HG02610 (cell line): ENCODE results near the gene DIS3L2.

ENCODE experiments used
- ATAC-seq: cut with Tn5 transposase; IDR thresholded peaks from one replicate; pipeline ENCODE4 v1.9.1; 2021; ENCODE audit warnings: mild to moderate bottlenecking, moderate library complexity; ENCODE audit not compliant: unreplicated experiment

DIS3L2 gene

DNA sequence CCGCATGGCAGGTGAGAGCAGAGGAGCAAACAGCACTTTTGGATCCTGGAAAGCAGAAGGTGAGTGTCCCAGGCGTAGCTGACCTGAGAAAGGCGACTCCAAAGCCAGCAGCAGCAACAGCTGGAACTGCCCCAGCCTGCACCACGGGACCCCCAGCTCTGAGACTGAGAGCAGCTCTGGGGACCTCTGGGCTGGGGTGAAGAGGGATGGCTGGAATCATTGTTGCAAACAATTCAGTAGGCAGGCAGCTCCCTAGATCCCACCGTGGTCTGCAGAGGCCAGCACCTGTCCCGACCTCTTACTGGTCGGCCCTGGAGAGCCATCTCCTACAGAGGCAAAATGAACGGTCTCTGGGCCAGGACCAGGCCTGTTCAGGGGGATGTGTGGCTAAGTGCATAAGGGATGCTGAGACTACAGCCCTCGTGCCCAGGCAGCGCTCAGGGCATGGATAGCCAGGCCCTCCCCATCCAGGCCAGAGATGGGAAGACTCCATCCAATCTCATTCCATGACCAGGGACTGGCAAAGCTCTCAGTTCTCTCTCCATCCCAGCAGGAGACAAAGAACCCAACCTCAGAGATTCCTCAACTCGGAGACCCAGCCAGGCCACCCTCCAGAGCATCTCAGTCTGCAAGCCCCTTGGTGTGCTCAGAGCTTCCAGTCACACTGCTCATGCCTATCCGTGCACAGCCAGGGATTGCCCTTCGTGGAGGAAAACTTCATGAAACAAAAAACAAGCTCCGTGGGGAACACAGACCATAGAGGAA lies 378.8 kb downstream of the DIS3L2 start:
- no peak for ATAC-seq

DNA sequence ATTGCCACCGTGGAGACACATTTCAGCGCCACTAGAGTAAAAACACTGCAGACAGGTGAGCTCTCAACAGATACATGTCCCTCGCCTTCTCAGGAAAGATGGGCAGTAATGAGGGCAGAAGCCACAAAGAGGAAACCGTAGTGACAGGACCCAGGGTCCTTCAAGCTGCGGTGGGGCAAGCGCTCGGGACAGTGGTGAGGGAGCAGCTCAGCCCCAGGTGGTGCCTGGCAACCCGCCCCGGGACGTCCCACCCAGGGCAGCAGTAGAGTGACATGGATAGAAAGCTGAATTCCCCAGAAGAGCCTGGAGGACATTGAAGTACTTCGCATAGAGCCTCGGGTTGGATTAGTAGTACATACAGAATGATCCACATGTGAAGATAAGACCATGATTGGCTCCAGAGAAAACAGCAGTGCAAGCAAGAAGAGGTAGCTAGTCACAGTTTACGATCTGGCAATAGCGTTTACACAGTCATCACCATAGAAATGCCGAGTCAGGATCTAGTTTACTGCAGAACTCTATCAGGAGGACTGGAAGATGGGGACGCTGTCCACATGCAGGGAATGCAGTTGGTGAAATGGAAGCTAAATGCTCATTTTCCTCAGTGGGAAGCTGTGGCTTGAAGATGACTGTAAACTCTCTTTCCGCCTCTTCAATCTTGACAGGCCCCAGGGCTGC lies 379.7 kb downstream of the DIS3L2 start:
- no peak for ATAC-seq

DNA sequence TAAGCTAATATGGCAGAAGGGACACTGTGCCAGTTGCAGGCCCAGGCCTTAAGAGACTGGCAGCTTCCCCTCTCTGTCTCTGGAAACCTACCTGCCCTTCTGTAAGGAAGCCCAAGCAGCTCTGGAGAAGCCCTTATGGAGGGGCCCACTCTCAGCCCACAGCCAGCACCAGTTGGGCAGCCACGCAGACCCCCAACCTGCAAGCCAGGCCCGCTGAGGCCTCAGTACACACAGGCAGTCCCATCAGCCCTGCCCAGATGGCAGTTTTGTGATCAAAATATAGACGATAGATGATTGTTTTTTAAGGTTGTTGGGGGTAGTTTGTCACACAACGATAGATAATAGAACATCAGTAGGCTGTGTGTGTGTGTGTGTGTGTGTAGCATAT lies 380.2 kb downstream of the DIS3L2 start:
- ATAC-seq: no peak

DNA sequence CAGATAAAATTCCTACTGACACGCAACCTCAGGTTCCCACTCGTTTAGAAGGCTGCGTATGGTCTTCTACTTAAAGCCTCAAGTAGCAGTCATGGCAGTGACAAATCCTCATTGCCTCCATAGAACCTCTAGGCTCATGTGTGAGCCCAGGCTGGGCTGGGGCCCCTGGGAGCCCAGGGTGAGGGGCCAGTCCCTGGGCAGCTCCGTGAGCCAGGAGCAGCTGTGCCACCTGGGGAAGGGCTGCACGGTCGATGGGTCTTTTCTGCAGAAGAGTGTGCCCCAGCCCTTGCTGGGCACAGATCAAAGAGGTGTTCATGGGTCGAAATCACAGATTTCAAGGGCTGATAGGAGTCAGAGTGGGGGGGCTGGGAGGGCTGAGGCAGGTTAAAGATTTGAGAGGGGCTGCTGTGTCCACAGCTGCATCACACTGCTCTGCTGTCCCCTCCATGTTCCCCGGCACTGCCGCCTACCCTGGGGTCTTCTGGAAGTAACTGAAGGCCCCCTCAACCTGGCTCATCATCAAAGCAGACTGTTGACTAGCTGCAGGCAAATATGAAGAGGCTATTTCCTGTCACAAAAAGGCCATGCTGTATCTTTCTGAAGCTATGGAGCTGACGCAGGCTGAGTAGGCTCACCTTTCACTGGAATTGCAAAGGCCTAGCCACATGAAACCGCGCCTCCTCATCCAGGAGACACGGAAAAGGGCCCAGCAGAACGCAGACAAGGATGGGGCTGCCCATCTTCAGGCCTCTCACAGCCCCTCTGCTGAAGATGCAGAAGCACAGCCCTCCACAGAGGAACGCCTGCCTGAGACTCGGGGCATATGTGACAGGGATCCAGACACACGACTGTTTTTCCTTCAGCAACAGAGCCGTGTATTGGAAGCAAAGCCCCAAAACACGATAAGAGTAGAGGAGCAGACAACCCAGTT lies 381.4 kb downstream of the DIS3L2 start:
- ATAC-seq: no peak

DNA sequence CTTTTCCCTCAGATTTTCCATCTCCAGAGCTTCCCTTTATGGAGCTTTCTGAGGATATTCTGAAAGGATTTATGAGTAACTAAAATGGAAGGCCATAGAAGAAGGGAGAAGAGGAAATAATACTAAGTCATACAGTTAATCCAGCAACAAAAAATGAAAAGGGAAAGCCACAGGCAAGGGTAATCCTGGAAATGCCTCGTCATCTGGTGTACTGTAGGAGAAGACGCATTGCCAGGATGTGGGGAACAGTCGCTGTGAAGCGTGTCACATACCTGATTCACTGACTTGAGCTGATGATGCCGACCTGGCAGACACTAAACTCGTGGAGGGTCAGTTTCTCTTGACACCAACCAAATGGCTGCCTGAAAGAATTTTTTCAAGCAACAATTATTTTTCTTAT lies 382.3 kb downstream of the DIS3L2 start:
- ATAC-seq: no peak

DNA sequence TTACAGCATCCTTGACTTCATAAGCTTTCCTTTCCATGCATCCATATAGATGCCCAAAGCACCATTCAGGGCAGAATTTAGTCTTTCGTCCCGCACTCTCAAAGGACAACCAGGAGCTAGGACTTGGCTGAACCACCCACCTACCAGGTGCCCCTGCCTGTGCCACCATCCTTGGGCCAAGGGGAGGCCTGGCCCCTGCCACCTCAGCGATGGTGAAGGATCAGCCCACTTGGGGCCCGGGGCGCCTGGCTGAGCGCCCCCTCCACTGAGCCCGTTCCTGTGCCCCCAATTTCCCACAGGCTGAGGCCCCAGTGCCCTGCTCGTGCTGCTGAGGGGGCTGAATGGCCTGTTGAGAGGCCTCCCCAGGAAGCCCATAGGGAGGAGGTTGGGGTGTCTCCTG lies 383.7 kb downstream of the DIS3L2 start:
- no peak for ATAC-seq

DNA sequence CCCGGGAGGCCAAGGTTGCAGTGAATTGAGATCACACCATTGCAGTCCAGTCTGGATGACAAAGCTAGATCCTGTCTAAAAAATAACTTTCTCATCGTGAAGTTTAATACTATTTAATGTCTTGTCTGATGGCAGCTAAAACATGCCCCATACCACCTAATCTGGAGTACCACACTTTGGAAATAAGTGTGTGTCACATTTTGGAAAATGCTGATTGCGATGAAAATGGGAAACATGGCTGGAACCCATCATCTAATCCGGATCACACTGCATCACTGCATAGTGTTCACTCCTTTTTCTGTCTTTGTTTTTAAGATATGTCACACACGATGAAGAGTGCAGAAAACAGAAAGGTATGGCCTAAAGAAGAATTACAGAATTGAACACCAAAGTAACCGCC lies 385.9 kb downstream of the DIS3L2 start:
- no peak for ATAC-seq

DNA sequence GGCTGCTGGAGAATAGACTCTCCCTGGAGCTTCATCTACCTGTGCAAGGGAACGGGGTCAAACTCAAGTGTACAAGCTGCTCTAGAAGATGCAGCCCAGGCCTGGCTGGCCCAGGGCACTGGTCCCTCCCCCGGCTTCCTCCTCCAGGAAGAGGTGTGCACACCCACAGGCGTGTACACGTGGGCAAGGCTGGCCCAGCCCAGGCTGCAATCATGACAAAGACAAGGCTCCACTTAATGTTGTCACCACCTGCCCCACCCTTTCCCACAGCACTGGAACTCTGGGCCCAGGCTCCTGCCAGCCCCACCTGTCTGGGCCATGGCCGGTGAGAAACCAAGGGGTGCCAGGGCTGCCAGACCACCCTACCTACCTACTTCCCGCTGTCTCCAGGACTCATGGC lies 387.4 kb downstream of the DIS3L2 start:
- ATAC-seq: no peak

DNA sequence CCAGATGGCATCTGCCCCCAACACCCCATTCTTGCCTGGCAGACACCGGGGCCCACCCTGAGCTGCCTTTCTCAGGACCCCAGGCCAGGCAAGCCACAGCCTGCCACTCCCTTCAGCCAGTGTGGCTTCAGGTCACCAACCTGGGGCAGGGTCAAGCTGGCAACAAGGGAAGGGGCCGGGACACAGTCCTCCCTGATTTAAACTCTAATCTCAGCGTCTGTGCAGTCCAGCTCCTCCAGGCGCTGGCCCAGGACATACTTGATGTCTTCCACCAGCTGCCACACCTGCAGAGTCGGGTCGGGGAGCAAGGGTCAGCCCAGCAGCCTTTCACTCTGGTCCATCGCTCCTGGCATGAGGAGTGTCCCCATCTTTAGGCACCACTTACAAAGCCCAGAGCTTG lies 388.0 kb downstream of the DIS3L2 start:
- ATAC-seq: no peak

DNA sequence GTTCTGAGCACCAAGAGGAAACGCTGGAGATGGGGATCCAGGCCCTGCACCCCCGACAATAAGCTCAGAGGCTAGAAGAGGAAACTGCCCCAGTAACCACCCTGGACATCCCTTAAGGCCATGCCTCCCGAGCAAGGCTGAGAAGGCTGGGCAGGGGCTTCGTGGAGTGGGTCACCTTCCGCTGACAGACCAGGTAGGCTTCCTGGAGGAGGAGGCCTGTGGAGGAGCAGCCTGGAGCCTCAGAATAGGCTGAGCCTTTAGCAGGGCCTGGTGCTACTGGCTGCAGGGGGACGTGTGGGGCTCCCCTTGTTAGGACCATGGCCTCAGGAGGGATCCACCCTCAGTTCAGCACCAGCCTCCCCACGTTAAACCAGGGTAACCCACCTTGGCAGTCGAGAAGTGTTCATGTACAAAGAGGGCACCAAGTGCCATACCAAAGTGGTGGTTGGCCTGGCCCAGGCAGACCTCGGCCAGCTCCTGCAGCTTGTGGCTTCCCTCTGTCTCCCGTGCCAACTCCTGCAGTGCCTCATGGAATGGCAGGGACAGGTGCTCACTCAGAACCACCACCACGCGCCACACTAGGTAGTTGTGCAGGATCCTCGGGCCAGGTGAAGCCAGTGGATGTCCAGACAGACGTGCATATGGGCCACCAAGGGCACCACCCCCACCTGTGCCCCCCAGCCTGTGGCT lies 388.6 kb downstream of the DIS3L2 start:
- ATAC-seq: no peak

DNA sequence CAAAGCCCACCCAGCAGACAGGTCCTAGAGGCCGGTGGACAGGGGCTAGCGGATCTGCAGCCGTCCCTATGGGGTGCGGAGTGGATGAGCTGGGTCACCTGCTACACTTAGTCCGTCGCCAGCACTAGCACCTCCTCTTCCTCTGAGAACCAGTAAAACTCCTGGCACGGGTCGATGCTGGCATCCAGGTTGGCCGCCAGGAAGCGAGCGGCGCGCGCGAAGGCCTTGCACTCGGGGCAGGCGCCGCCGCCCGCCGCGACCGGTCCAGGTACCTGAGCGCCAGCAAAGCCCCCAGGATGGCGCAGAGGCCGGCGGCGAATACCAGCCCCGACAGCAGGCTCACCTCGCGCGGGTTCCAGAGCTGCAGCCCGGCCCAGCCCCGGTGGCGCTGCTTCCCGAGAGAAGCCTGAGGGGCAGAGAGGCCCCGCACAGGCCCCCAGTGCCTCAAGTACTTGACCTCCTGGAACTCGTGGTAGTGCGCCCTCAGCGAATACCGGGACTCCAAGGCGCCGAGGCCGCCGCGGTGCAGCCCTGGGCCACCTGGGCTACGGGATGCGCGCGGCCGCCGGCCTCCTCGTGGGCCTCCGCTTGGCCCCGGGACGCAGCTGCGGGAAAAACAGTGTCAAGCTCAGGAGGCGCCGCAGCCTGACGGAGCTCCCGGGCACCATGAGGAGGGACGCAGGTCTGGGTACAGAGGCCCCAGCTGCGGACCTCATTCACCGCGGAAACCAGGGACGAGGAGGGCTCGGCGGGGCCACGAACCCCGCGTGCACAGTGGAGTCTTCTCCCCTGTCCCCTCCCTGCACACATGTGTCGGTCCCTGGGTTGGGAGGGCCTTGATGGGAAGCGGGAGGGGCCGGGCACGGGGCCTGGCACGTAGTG lies 389.5 kb downstream of the DIS3L2 start:
- no peak for ATAC-seq

DNA sequence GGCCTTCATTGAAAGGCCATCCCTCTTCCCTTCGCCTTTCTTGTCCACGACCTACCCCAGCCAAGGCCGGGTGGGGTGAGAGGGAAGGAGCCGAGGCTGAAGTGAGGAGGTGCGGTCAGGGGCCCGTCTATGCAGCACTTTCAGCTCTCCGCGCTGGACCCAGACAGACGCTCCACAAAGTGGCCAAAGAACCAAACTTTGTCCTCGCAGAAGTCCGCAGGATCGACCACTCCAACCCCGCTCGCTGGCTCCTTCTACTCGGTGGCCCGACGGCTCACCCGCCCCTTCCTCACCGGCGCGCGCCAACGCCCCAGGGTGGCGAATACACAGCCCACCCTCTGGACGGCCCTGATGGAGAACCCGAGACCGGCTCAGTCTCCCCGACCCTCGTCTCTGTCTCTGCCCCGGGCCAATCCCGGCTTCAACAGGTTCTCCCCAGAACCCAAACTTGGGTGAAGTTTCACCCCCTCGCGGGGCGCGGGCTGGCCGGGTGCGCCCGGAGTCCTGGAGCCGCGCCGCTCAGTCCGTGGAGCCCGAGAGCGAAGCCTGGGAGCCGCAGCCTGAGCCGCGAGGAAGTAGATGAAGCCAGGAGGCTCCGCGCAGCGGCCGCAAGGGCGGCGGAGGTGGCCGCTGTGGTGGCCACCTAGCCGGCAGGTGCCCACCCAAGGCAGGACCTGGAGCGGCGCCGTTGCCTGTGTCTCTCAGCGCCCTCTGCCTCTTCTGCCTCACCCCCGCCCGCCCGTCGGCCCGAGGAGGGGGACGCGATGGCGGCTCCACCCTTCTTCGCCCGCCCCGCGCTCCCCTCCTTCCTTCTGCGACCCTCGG lies 390.4 kb downstream of the DIS3L2 start:
- ATAC-seq: no peak

DNA sequence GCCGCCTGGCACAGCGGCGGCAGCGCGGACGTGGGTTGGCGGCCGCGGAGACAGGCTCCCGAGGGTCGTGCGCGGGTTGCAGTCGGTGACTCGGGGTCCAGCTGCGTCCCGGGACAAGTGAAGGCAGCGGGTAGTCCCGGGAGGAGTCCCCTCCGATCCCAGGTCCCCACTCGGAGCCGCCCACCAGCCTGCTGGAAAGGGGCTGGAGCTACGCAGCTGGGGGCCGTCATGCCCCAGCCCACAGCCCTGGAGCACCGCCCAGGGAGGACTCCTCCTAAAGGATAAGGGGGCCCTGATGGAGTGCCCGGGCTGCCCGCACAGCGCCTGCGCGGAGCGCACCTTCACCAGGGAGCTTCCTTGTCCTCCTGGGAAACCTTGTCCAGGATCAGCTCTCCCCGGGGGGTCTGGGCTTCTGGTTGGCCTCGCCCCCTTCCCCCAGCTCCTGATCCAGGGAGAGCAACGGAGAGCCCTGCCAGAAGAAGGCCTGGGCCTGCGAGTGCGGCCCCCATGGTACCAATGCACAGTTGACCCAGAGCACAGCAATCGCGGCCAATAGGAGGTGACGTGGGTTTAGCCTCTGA lies 391.1 kb downstream of the DIS3L2 start:
- no peak for ATAC-seq

DNA sequence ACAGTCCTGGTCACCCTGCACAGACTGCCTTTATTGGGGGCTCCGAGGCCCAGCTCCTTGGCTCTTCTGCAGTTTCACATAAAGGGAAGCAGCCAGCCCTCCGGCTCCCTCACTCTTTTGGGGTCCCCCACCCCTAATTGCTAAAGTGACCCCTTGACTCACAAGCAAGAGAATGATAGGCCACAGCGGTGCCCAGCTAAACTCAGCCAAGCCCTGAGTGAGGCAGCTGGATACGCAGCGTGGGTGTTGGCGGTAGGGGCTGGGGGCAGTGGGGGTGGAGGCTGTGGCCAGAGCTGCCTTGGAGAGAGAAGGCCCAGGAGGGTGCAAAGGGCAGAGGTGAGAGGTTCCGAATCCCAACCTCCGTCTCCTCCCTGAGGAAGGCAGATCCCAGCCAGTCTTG lies 391.6 kb downstream of the DIS3L2 start:
- ATAC-seq: no peak

DNA sequence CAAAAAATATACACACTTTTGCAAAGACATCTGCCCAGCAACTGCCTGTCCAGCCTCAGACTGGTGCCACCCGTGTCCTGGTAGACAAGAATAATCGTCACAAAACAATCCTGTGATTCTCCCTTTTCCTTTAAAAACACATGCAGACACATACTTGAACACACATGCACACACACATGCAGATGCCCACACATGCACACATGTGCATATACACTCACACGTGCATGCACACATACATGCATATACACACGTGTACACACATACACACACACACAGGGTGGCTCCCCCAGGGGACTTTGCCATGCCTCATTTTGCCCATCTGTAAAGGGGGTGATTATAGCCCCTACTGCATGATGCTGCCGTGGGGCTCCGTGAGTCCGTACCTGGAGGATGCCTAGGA lies 392.1 kb downstream of the DIS3L2 start:
- no peak for ATAC-seq

DNA sequence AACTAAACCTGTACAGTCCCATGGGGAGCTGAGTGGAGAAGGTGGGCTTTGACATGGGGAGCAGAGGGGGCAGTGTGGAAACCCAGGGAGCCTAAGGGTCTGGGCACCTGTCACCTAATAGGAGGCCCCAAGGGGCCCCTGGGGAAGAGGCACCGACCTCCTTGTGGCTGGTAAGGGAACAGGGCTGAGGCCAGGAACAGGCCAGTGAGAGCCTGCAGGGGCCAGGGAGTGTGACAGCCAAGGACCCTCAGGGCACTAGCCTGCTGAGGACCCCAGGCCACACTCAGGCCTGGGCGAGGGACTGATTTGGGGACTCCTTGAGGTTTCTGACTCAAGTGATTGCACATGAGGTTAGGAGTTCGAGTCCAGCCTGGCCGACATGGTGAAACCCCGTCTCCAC lies 392.6 kb downstream of the DIS3L2 start:
- ATAC-seq: no peak

DNA sequence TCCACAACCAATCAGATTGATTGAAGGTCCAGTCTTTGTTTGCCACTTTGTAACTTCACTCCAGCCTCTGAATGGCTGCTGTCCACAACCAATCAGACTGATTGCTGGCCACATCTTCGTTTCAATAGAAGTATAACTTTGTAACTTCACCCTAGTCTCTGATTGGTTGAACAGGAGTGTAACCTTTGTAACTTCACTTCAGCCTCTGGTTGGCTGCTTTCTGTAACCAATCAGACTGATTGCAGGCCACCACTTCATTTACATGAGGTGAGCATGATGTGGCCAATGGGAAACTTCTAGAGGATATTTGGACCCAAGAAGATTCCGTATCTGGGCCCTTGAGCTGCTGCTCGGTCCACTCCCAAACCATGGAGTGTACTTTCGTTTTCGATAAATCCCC lies 400.1 kb downstream of the DIS3L2 start:
- no peak for ATAC-seq

DNA sequence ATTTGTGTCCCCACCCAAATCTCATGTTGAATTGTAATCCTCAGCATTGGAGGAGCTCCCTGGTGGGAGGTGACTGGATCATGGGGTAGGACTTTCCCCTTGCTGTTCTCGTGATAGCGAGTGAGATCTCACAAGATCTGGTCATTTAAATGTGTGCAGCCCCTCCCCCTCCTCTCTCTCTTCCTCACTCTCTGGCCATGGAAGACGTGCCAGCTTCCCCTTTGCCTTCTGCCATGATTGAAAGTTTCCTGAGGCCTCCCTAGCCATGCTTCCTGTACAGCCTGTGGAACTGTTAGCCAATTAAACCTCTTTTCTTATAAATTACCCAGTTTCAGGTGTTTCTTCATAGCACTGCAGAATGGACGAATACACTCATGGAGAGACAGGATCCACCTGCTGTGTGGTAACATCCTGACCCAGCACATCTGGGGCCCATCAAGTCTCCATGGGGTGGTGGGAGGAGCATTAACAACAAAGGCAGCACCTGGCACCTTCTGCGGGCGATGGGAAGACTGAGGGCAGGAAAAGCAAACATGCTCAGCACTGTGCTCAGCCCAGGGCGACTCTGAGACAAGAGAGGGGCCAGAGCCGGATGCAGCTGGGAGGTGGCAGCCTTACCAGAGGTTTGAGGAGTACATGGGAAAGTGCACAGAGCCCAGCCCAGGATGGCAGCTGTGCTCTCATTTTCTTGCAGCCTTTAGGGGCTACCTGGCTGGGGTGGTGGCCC lies 400.8 kb downstream of the DIS3L2 start:
- no peak for ATAC-seq
